HTR-8/SVneo (cell line): ENCODE measurements around the gene S100P.
"Not testable (repeated sequence)": the region's sequence is repeated elsewhere in the genome, so short reads cannot be mapped to it uniquely, and the experiment has no call there.

Experiments used
- DNase-seq: peaks from one replicate; pipeline ENCODE4 v3.0.0; 2011; ENCODE audit warnings: low spot score, mixed read lengths; ENCODE audit not compliant: insufficient read length
- FAIRE-seq: peaks from 2 replicates; lab custom pipeline; 2011; peaks lifted over from hg19 to GRCh38; lab: Jason Lieb, UNC

Gene S100P

DNA sequence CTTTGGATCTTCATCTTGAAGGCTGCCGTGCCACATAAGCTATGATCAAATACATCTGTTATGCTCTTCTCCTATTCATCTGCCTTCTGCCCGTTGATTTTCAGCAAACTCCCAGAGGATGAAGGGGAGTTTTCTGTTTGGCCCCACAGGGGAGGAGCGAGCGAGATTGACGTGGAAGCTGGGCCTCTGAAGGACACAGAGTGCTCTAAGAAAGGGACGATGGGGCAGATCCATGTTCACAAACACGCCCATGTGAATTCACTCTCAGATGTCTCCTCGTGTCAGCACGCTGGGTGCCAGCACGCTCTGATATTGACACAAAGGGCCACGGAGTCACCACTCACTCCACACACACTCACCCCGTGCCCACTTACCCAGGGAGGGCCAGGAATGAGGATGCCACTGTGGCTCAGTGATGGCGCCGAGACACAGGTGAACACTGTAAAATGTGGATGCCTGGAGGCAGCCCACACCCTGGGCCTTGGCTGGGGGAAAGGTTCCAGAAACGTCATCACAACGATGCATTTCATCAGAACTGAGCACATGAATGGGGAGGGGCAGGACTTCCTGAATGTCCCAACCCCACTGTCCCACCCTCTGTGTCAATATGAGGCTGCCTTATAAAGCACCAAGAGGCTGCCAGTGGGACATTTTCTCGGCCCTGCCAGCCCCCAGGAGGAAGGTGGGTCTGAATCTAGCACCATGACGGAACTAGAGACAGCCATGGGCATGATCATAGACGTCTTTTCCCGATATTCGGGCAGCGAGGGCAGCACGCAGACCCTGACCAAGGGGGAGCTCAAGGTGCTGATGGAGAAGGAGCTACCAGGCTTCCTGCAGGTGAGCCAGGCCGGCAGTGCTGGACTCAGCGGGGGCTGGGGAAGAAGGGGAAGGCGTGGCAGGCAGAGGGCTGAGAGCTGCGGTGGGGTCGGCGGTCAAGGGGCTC lies at the start of gene S100P:
Gene S100P (plus strand): TSS at position 648 of the 946 bp plus-strand sequence. CDS start 55 bp downstream, at position 703.
- no peak for FAIRE-seq

DNA sequence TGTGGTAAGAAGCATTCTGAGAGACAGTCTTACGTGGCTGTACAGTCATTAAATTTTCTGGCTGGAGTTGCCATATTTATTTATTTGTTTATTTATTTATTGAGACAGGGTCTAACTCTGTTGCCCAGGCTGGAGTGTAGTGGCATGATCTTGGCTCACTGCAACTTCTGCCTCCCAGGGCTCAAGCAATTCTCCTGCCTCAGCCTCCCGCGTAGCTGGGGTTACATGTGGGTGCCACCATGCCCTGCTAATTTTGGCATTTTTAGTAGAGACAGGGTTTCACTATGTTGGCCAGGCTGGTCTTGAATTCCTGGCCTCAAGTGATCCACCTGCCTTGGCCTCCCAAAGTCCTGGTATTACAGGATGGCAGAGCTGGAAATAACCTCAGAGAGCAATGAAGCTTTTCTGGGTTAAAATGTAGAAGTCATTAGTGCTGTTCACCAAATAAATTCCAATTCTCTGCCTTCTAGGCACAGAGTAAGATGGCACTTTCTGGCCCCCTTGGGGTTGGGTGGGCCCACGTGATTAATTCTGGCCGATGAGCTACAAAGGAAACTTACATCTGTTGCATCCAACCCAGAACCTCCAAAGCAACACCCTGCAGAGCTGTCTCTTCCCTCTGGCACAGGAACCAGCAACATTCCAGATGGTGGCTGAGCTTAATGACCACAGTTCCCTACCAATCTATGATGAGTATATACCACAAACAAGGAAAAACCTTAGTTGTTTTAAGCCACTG lies 48.7 kb upstream of the S100P start:
- no peak for DNase-seq
- no peak for FAIRE-seq

More for the DNA sequence above, at the start of gene S100P:
- DNase-seq, result no peak

DNA sequence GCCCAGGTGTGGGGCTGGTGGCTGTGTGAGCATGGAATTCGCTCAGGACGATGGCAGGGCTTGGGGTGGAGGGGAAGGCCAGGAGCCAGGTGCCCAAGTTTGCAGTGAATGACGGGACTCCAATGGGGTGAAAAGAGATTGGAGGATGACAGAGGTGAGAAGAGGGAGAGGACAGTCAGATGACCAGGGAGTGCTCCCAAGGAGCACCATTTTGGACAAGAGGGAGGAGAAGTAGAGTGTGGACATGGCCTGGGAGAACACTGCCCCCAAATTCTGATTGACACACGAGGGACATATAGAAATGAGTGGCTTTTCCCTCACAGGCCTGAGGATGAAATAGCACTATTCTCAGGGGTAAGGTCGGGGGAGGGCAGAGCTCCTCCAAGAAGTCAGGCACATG lies 46.5 kb upstream of the S100P start:
- DNase-seq, result no peak
- FAIRE-seq, result no peak

DNA sequence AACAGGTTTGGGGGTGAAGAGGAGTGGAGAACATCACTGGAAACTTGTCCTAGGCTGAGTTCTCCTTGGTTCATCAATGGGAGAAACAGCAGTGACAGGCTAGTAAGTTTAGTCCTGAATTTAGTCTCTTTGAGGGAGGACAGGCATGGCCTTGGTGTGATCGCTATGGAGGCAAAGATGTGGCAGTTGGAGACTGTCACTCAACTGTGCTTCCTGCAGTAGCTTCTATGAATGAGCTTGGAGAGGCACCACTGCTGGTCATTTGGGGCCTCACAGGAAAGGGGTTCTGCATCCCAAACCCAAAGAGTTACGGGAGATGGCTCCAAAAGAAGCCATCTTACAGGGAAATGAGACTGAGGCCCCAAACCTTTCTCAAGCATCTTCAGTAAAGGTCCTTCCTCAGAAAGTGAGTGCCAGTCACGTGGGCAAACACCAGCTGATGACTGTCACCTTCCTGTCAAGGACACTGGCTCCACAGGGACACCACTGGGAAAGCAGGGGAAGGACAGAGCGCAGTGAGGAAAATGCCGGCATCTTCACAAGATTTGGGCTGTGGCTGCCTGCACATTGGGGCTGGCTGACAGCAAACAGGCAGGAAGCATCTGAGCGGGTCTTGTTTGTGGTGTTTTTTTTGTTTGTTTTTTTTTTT lies 46.0 kb upstream of the S100P start:
- DNase-seq (no peak), FAIRE-seq (no peak)

DNA sequence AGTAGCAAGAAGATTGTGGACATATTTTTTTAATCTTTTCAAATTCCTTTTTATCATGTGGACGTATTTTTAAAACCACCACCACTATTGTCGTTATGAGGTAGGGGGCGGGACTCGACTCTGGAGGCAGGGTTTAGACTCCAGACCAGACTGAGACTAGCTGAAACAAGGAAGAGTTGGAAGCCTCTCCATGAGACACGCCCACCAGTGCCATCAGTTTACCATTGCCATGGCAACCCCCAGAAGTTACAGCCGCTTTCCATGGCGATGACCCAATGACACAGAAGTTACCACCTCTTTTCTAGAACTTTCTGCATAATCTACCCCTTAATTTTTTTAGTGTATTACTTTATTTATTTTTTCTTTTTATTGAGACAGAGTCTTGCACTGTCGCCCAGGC lies 44.5 kb upstream of the S100P start:
- no peak for FAIRE-seq
- no peak for DNase-seq

DNA sequence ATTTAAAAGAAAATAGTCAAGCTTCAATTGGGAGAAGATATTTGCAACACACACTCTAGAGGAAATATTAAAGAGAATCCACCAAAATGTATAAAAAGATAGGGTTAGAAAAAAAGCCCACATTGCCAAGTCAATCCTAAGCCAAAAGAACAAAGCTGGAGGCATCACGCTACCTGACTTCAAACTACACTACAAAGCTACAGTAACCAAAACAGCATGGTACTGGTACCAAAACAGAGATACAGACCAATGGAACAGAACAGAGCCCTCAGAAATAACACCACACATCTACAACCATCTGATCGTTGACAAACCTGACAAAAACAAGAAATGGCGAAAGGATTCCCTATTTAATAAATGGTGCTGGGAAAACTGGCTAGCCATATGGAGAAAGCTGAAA lies 39.5 kb upstream of the S100P start:
- not testable (repeated sequence) for FAIRE-seq, DNase-seq

DNA sequence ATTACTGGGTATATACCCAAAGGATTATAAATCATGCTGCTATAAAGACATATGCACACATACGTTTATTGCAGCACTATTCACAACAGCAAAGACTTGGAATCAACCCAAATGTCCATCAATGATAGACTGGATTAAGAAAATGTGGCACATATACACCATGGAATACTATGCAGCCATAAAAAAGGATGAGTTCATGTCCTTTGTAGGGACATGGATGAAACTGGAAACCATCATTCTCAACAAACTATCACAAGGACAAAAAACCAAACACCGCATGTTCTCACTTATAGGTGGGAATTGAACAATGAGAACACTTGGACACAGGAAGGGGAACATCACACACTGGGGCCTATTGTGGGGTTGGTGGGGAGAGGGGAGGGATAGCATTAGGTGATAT lies 38.4 kb upstream of the S100P start:
- FAIRE-seq, DNase-seq: not testable (repeated sequence)

DNA sequence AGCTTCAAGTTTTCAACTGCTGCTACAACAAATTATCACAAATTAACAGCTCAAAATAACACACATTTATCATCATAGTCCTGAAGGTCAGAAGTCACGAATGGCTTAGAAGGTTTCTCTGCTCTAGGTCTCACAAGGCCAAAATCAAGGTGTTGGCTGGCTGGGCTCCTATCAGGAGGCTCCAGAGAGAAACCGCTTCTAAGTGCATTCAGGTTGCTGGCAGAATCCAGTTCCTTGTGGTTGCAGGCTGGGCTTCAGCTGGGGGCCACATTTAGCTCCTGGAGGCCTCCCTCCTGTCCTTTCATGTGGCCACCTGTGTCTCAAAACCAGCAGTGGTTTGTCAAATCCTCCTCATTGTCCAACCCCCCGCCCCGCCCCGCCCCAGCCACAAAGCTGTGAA lies 37.8 kb upstream of the S100P start:
- no peak for DNase-seq
- no peak for FAIRE-seq

DNA sequence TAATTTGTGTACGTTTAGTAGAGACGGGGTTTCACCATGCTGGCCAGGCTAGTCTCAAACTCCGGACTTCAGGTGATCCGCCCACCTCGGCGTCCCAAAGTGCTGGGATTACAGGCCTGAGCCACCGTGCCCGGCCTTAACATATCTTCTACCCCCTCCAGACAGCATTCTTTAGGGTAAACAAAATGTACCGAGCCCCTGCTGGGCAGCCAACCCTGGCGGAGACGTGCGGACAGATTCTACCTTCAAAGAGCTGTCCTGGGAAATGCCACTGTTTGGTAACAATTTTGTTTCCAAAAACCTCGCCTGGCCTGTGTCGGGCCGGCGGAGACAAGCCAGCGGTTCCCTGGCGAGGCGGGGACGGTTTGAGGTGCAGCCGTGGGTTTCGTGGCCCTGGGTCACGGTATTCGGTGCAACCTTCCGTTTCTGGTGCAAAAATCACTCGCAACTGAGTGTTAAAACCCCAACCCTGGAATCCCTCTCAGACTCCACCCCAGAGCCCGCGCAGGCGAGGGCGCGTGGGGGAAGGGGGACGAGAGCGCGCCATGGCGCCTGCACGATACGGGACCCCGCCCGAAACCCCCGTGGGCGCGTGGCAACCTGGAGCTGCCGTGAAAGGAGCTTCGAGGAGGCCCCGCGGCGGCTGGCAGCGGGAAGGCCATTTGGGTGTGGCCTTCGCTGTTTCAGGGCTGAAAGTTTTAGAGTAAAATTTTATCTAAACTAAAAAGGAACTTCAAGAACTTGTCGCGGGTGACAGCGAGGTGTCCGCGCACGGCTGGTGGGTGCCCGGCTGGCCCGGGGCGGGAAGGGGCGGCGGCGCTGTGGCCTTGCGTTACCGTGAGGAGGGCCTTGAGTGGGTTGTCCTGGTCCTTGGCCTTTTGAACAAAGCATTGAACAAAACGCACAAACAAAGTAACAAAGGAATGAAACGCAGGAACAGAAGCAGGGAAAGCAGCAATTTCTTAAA lies 36.2 kb upstream of the S100P start:
- DNase-seq, result no peak
- no peak for FAIRE-seq

DNA sequence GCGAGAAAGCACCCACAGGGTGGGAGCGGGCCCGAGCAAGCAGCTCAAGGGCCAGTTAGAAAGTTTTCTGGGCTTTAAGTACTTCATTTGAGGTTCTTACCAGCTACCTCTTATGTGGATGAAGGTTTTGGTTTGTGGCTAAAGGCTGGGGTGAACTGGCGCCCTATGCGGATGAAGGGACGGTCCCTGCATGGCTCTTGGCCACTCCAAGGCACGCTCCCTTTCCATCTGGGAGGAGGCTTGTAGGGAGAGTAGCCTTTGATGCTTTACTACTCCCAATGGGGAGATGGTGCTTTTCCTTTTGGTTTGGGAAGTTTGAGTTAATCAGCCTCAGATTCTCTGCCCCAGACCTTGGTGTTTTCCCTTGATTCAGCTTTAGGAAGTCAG lies 35.5 kb upstream of the S100P start:
- FAIRE-seq (no peak), DNase-seq (no peak)

DNA sequence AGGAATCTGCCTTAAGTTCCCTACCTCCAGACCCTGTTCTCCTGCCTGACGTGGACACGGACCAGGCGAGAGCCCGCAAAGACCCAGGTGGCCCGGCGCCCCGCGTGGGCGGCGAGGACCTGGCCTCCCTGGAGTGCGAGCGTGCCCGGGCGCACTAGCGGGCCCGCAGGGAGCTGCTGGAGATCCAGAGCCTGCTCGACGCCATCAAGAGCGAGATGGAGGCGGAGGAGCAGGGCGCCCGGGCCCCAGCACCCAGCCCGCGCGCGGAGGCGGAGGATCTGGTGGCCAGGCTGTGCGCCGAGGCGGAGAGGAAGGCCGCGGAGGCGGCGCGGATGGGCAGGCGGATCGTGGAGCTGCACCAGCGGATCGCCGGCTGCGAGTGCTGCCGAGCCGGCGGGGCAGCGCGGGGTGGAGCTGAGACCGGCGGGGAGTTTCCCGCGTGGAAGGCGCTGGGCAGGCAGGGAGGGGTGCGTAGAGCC lies 35.0 kb upstream of the S100P start:
- no peak for DNase-seq
- no peak for FAIRE-seq

DNA sequence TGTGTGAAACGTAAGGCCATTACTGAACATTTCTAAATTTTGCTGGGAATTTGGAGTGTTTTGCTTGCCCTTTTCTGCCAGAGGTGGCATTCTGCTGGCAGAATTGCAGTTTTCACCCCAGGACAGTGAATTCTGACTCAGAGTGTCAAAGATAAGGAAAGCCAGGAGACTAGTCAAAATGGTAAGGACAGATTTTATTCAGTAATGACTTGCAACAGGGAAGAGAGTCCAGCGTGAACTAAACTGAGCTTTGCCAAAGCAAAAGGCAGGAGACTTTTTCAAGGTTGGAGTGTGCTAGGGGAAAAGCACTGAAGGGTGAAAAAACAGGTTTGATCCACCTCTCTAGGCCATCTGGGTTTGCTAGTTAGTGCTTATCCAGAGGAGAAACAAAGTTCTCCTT lies 33.8 kb upstream of the S100P start:
- DNase-seq, result no peak
- no peak for FAIRE-seq

DNA sequence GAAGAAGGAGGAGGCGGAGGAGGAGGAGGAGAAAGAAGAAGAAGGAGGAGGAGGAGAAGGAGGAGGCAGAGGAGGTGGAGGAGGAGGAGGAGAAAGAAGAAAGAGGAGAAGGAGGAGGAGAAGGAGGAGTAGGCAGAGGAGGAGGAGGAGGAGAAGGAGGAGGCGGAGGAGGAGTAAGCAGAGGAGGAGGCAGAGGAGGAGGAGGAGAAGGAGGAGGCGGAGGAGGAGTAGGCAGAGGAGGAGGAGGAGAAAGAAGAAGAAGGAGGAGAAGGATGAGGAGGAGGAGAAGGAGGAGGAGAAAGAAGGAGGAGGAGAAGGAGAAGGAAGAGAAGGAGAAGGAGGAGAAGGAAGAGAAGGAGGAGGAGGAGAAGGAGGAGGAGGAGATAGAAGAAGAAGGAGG lies 33.2 kb upstream of the S100P start:
- no peak for DNase-seq
- FAIRE-seq, result no peak

DNA sequence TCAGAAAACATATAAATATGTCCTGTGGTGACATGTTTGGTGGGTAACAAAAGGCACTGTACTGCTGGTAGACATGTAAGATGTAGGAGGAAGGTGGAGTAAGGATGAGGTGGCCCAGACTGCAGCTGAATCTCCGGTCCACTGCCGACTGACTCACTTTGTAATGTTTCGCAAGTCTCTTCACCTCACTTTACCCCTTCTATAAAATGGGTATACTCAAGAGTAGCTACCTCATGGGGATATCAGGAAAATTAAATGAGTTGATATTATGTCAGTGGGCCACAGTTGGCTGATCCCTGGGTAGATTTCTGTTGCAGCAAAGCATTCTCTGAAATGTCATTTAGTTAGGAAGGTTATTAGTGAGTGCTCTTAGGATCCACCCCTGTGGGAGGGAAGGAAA lies 31.1 kb upstream of the S100P start:
- no peak for DNase-seq
- FAIRE-seq, result no peak

DNA sequence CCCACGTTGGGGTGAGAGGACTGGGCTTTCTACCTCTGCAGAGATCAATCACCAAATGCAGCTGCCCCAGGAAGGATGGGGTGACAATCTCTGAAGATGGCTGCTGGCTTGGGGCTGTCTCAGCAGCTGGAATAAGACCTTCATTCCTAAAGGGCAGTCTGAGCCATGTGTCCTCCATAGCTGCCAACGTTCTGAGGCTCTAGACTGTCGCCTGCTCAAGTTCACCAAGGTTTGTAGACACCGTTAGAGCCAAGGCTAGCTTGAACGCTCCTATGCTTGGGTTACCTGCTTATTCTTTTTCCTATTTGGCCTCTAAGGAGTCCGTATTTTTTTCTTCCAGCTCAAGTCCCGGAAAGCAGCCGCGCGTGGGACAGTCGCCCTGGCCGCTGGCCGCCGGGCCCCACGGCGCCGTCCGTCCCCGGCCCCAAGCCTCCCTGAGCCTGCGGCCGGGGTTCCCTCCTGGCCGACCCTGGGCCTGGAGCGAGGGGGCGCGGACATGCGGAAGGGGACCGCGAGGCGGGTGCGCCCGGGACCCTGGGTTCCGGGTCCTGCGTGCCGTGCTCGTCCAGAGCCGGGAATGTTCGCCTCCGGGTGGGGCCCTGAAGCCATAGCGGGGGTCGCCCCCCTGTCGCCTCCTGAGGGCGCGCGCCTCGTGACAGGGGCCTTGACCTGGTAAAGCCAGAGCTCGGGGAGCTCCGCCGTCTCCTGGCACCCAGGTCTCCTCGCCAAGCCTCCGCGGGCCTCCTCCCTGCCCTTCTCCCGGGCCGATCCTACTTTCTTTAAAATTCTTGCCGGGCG lies 29.9 kb upstream of the S100P start:
- DNase-seq, result no peak
- FAIRE-seq, result no peak

DNA sequence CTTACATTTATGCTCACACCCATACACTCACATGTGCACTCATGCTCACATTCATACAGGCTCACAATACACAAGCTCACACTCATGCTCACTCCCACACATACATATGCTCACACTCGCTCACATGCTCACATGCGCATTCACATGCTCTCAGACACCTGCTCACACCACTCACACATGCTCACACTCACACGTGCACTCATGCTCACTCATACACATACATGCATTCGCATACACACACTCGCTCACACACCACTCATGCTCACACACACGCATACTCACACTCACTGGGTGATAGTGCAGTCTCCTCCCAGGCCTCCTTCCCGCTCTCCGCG lies 28.4 kb upstream of the S100P start:
- FAIRE-seq, result peak; percentile 79

DNA sequence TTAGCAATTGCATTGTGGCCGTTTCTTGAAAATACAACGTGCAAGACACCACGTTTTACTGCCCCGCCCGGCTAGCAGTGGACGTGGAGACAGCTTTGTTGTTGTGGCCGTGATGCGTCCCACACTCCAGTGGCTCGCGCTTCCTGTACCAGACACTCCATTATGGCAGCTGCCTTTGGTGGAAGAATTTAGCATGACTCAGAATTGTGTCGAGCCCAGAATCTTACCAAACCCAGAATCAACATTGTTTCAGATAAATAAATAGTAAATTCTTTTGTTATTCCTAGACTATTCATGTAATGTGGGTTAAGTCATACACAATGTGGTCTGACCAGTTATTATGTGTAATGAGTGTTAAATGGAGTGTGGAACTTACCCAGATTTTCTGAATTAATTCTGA lies 25.3 kb upstream of the S100P start:
- FAIRE-seq (no peak), DNase-seq (no peak)

More for the DNA sequence above, 28.4 kb upstream of the S100P start:
- no peak for DNase-seq

DNA sequence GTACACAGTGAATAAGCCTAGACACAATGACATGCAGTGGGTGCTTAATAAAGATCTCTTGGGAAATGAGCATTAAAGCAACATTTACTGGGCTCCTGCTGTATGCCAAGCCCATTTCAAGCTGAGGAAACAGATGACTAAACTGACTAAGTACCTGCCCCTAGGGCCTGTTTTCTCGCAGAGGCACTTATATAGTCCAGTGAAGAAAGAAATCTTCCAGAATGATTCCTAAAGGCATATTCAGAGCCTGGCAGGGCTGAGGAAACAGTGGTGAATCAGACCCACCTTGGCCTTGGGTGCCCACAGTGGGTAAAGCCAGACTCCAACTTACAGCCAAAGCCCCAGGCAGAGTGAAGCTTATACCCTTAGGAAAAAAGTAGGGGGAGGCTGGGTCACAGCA lies 22.0 kb upstream of the S100P start:
- DNase-seq, result no peak
- no peak for FAIRE-seq

DNA sequence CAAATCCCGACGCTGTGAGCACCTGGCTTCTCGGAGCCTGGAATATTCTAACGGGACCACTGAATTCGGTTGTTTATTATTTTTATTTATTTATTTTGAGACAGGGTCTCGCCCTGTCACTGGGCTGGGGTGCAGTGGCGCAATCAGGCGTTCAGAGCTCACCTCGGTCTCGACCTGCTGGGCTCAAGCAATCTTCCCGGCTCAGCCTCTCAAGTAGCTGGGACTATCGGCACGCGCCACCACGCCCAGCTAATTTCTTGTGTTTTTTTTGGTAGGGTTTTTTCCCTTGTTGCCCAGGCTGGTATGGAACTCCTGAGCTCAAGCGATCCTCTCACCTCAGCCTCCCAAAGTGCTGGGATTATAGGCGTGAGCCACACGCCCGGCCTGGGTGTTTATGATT lies 21.5 kb upstream of the S100P start:
- no peak for FAIRE-seq
- no peak for DNase-seq
